ENCODE data around the gene DRAXIN.

DRAXIN gene

GRCh38 chr1:11657654-11658053, 33.9 kb upstream of the DRAXIN start:
- DNase-seq (ENCODE audit: low read depth), result no peak

- DNase-seq (ENCODE audit: low read depth), result no peak
These were observed 33.0 kb upstream of the DRAXIN start for GRCh38 chr1:11658542-11658941.

DNA sequence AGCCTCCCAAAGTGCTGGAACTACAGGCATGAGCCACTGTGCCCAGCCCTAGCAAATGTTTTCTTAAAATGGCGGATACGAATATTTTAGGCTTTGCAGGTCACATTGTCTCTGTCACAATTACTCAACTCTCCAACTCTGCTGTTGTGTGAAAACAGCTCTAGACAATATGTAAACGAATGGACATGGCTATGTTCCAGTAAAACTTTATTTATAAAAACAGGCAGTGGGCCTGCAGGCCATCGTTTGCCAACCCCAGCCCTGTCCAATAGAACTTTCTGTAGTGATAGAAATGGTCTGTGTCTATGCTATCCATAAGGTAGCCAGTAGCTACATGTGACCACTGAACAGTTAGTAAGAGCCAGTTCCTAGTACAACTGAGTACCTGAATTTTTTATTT, 31.8 kb upstream of the DRAXIN start:
- no peak for DNase-seq (ENCODE audit: low read depth)

DNA sequence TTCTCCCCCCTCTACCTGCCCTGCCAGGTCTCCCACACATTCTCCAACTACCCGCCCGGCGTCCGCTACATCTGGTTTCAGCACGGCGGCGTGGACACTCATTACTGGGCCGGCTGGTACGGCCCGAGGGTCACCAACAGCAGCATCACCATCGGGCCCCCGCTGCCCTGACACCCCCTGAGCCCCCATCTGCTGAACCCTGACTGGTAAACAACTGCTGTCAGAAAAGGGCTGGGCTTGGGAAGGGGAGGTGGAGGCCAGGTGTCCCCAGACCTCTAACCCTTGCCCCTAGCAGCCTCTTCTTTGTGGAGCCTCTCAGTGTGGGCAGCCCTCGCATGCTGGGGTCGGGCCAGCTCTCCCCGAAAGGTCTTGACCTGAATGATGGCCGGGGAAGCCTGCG, 30.4 kb upstream of the DRAXIN start:
- no peak for DNase-seq (ENCODE audit: low read depth)

DNA sequence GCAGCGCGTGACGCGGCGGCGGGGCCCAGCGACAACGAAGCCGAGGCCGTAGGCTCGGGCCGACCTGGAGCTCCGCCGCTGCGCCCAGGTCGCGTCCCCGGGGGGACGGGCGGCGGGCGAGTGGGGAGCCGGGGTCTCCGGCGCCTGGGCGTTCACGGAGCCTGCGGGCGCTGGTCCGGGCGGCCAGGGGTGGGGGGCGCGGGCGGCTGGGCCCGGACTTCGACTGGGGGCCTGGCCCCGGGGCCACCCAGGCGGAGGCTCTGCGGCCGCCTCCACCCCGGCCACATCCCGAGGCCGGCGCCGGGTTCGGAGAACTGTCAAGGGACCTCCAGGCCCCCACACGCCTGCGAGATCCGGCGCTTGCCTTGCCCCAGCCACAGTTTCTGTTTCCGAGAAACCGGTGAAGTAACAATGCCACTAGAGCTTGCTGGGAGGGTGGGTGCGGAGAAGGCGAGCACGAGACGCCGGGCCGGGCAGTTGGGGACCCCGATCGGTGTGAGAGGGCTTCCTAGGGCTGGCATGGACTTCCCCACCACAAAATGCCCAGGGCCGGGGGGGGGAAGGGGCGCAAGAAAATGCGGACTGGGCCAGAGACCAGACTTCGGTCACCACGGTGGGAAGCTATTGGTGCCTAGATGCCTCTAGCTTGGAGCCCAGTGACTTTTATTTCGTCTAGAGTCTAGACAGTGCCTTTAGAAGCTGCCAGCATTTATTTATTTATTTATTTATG, 27.0 kb upstream of the DRAXIN start:
- peak; percentile 27 for DNase-seq (ENCODE audit: low read depth)

GRCh38 chr1:11668516-11668915, 23.0 kb upstream of the DRAXIN start:
- no peak for DNase-seq (ENCODE audit: low read depth)

GRCh38 chr1:11670747-11671146, 20.8 kb upstream of the DRAXIN start:
- no peak for DNase-seq (ENCODE audit: low read depth)

DNA sequence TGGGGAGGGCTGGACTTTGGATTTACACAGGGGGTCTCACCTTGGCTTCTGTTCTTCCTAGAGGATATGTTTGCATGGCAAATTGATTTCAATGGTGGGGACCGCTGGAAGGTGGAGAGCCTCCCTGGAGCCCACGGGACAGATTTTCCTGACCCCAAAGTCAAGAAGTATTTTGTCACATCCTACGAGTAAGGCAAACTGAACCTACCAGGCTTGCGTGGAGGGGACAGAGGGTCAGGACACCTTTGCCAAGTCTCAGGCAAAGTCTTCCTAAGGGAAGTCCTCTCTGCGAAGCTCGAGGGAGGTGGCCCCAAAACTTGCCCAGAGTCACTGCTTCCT, 20.3 kb upstream of the DRAXIN start:
- DNase-seq (ENCODE audit: low read depth), result no peak

- no peak for DNase-seq (ENCODE audit: low read depth)
These were observed 19.8 kb upstream of the DRAXIN start for GRCh38 chr1:11671544-11672286.

DNA sequence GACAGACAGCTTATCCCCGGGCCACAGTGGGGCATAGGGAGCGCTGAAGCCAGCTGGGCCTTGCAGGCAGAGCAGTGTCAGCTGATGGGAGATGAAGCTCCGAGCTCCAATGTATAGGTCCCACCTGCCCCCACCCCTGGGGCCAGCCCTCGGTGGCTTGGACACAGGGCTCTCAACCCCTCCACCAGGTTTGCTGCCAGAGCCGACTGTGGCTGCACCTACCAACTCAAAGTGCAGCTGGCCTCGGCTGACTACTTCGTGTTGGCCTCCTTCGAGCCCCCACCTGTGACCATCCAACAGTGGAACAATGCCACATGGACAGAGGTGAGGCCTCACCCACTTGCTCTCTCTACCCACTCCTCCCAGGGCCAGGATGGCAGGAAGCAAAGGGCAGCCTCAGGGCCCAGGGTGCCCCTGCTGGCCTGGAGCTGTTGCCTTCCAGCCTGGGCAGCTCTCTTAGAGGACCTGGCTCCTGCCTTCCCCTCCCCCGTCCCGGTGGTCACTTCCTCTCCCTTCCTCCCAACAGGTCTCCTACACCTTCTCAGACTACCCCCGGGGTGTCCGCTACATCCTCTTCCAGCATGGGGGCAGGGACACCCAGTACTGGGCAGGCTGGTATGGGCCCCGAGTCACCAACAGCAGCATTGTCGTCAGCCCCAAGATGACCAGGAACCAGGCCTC, 18.3 kb upstream of the DRAXIN start:
- DNase-seq (ENCODE audit: low read depth), result no peak

DNA sequence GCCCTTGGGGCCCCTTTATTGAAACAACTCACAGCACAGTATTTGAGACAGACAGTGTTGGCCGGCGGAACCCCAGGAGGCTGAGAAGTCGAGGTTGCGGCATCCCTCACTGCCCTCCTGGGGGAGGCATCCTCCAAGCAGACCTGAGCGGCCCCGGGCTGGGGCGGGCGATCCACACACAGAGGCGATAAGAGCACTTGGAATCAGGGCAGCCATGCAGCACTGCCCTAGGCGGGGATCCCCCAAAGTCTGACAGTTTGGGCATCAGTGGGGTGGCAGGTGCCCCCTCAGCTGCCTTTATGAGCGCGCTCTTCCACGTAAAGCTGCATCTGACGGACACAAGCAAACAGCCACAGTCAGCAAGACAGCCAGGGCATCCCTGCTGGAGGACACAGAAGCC, 17.0 kb upstream of the DRAXIN start:
- DNase-seq (ENCODE audit: low read depth), result no peak

- no peak for DNase-seq (ENCODE audit: low read depth)
These were observed 16.2 kb upstream of the DRAXIN start for GRCh38 chr1:11675325-11675724.

- DNase-seq (ENCODE audit: low read depth), result no peak
These were observed 15.0 kb upstream of the DRAXIN start for GRCh38 chr1:11676386-11677103.

DNA sequence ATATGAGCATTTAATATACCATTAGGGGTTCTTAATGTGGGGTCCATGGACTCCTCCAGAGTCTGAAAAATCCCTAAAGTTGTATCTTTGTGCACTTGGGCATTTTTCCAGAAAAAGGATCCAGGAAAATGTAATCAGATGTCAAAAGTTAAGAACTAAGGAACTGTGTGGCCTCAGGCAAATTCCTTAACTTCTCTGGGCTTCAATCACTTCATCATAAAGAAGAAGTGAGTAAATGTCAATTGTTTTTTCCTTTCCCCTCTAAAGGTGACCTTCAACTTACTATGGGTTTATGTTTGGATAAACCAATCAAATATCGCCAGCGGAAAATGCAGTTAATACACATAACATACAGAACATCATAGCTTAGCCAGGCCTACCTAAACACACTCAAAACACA, 13.1 kb upstream of the DRAXIN start:
- no peak for DNase-seq (ENCODE audit: low read depth)

- DNase-seq (ENCODE audit: low read depth), result no peak
These were observed 11.0 kb upstream of the DRAXIN start for GRCh38 chr1:11680270-11681070.

GRCh38 chr1:11681071-11681771, 10.3 kb upstream of the DRAXIN start, which contains the start of gene MAD2L2:
MAD2L2 (minus strand) TSS chr1:11681148; CDS start chr1:11680601, 547 bp downstream.
- DNase-seq (ENCODE audit: low read depth), result peak; percentile 70

DNA sequence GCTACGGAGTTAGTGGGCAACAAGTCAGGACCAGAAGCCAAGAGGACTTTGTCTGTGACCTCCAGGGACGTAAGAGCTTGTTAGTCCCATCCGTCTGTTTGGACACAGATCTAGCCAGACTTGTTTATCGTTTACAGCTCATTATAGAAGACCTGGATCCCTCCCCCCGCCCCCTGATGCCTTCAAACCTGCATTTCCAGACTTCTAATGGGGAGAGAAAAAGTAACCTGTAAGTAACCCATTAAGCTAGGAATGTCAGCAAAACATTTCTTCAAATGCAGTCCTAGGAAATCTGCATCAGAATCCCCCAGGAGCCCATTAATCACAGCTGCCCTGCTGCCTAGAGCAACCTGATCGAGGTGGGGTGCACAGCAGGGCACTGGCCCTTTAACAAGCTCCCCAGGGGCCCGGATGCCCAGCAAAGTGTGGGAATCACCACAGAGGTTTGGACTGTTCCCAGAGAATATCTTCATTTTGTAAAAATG, 9.2 kb upstream of the DRAXIN start:
- no peak for DNase-seq (ENCODE audit: low read depth)

- DNase-seq (ENCODE audit: low read depth), result no peak
These were observed 8.7 kb upstream of the DRAXIN start for GRCh38 chr1:11682799-11683198.

- DNase-seq (ENCODE audit: low read depth), result no peak
These were observed 7.4 kb upstream of the DRAXIN start for GRCh38 chr1:11684070-11684469.

DNA sequence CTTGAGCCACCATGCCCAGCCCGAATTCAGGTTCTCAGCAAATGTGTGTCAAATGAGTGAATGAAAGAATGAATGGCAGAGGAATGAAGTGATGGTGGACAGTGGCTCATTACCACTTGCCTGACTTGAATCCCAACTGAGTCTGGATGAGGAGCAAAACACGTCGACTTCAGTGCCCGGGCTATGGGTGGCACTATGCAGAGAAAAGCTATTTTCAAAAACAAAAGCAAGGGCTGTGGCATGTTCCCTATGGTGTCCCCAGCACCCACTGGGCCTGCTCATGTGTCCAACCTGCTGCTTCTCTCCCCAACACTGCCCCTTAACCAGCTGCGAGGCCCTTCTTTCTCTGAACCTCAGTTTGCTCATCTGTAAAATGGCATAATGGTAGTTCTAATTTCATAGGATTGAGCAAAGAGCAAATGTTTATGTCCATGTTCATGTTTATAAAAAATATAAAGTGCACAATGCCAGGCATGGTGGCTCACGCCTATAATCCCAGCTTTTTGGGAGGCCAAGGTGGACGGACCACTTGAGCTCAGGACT, 6.2 kb upstream of the DRAXIN start:
- no peak for DNase-seq (ENCODE audit: low read depth)

- no peak for DNase-seq (ENCODE audit: low read depth)
These were observed 3.0 kb upstream of the DRAXIN start for GRCh38 chr1:11688506-11688905.

Measured in stimulated activated CD8-positive, alpha-beta memory T cell treated with anti-CD3 and anti-CD28 coated beads, Interleukin-7, amount 100 ng/mL, for 24 hours (primary cell).